GM12801 (cell line): Measurements from ENCODE around the gene INSR.

Source experiments
- TF ChIP-seq, protein P1 (sequence below): IDR thresholded peaks from one replicate; pipeline ENCODE4 v1.5.1; 2011; ENCODE audit warnings: control low read depth; ENCODE audit not compliant: insufficient read length; ENCODE audit errors: extremely low read depth

Gene INSR

GRCh38 chr19:7292950-7293761 lies 1.1 kb downstream of the INSR start:
- TF ChIP-seq, protein P1, sequence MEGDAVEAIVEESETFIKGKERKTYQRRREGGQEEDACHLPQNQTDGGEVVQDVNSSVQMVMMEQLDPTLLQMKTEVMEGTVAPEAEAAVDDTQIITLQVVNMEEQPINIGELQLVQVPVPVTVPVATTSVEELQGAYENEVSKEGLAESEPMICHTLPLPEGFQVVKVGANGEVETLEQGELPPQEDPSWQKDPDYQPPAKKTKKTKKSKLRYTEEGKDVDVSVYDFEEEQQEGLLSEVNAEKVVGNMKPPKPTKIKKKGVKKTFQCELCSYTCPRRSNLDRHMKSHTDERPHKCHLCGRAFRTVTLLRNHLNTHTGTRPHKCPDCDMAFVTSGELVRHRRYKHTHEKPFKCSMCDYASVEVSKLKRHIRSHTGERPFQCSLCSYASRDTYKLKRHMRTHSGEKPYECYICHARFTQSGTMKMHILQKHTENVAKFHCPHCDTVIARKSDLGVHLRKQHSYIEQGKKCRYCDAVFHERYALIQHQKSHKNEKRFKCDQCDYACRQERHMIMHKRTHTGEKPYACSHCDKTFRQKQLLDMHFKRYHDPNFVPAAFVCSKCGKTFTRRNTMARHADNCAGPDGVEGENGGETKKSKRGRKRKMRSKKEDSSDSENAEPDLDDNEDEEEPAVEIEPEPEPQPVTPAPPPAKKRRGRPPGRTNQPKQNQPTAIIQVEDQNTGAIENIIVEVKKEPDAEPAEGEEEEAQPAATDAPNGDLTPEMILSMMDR: no peak

DNA sequence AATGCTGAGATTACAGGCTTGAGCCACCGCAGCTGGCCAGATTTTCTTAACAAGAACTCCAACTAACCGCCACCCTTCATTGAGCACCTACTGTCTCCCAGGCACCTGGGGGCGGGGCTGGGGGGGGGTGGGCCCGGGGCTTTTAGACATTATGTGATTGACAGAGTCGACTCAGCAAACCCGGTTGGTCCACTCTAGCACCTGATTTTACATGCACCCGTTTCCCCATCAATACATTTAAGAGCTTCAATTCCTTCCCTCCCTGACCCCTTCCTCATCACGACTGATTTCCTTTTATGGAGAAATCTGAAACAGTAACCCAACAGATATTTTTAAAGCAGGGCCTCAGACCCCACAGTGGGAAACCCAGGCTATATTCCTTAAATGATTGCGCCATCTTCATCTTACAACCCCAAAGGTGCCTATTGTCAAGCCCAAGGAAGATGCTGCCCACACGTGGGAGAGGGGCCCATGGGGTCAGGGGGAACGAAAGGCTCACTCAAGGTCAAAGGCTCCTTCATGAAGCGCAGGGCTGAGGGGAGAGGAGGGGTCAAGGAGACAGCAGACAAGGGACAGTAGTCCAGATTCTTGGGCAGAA lies 1.8 kb downstream of the INSR start:
- TF ChIP-seq, protein P1: no peak

DNA sequence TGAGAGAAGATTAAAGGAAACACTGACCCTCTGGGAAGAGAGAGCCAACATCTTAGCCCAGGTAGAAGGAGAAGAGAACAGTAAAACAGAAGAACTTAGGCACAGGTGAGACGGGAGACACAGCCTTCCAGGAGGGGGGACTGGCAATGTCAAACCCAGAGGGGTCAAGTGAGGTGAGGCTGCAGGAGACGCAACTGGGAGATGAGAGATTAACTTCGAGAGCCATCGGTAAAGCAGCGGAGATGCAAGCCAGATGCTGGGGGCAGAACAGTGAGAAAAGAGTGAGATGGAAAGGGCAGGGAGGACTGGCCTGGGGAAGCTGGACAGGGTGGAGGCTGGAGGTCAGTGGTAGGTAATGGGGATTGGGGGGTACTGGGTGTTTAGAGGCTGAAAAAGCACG lies 5.2 kb downstream of the INSR start:
- TF ChIP-seq, protein P1: no peak

- TF ChIP-seq, protein P1: no peak
These were observed 6.1 kb downstream of the INSR start for GRCh38 chr19:7288131-7288530.

- TF ChIP-seq, protein P1: no peak
These were observed 6.5 kb downstream of the INSR start for GRCh38 chr19:7287722-7288121.

GRCh38 chr19:7280940-7281666 lies 13.1 kb downstream of the INSR start:
- TF ChIP-seq, protein P1: no peak

DNA sequence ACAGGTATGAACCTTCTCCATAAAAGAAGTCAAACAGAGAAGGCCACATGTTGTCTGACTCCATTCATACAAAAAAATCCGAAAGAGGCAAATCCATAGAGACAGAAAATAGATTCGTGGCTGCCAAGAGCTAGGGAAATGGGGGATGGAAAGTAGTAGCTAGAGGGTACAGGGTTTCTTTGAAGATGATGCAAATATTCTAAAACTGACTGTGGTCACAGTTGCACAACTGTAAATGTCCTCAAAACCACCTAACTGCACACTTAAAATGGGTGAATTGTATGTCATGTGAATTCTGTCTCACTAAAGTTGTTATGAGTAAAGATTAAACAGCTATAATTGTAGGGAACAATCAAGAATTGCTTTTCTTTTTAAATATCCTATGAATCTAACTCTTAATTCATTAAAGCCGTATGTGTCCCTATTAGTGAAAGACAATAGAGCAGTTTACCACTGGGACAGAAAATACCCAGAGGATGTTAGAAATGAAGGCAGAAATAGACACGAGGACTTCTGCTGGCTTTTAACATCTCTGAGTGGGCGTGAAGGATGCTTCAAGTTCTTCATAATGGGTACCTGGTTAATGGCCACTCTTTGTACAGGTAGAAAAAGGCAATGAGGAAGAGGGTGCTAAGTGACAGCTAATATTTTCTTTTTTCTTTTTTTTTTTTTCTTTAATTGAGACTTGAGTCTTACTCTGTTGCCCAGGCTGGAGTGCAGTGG lies 21.2 kb downstream of the INSR start:
- TF ChIP-seq, protein P1: no peak
